ENCODE data around the gene GSTK1. TPM values are rescaled to one million over a fixed set of nuclear protein-coding genes. Genes with fewer than 3 reads are reported as not detected.

Gene GSTK1
- total RNA-seq, 1 donor from 2014 or later = 60.6 TPM

DNA sequence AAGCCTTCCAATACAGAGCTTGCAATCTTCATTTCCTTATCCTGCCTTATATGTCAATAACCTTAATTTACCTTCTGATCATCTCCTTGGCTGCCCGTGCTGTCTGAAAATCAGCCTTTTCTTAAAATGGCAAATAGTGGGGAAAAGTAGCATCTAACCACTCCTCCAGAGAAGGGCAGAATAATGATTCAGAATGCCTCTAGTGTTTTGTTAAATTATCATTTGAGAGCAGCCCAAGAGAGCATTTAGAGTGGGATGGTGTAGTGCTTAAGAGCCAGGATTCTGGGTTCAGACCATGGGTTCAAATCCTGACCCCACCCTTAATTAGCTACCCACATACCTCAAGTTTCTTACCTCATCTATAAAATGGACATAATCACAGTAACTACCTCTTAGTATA is 16.9 kb downstream of the GSTK1 start:
- Histone ChIP-seq H3K4me3 (ENCODE audit: low read depth, low read length) (no peak overlapping the region), H3K36me3 (ENCODE audit: control insufficient read depth, insufficient read depth, low read length) (no peaks in the 10 kb centered on the region), H3K27me3 (ENCODE audit: control insufficient read depth, insufficient read depth, low read length) (no peaks in the 10 kb centered on the region)
- no peak for FAIRE-seq
- no peak for DNase-seq (ENCODE audit: low read depth)
- TF ChIP-seq, protein P1, sequence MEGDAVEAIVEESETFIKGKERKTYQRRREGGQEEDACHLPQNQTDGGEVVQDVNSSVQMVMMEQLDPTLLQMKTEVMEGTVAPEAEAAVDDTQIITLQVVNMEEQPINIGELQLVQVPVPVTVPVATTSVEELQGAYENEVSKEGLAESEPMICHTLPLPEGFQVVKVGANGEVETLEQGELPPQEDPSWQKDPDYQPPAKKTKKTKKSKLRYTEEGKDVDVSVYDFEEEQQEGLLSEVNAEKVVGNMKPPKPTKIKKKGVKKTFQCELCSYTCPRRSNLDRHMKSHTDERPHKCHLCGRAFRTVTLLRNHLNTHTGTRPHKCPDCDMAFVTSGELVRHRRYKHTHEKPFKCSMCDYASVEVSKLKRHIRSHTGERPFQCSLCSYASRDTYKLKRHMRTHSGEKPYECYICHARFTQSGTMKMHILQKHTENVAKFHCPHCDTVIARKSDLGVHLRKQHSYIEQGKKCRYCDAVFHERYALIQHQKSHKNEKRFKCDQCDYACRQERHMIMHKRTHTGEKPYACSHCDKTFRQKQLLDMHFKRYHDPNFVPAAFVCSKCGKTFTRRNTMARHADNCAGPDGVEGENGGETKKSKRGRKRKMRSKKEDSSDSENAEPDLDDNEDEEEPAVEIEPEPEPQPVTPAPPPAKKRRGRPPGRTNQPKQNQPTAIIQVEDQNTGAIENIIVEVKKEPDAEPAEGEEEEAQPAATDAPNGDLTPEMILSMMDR (IDR thresholded peaks at IDR 0.05; ENCODE audit: insufficient read depth, low read length, severe bottlenecking) = no peak

DNA sequence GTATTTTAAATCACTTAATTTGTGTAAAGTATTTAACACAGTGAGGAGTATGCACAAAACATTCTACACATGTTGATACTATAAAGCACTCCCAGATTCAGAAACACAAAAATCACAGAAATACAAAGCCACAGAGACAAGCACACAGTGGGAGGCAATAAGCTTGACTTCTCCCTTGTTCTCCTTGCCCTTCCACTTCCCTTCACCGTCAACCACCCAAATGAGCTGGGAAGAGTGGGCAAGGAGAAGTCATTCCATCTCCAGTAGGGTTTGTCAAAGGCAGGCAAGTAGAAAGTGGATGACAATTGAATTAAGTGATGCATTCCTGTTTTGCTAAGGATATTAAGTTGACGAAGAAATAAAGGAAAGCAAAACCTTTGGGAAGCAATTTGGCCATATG is 17.3 kb downstream of the GSTK1 start:
- no peak for DNase-seq (ENCODE audit: low read depth)
- TF ChIP-seq, protein P1 (IDR thresholded peaks at IDR 0.05; ENCODE audit: insufficient read depth, low read length, severe bottlenecking) = no peak
- Histone ChIP-seq H3K27me3 (ENCODE audit: control insufficient read depth, insufficient read depth, low read length) (no peaks in the 10 kb centered on the region), H3K36me3 (ENCODE audit: control insufficient read depth, insufficient read depth, low read length) (no peaks in the 10 kb centered on the region), H3K4me3 (ENCODE audit: low read depth, low read length) (no peak overlapping the region)
- no peak for FAIRE-seq

DNA sequence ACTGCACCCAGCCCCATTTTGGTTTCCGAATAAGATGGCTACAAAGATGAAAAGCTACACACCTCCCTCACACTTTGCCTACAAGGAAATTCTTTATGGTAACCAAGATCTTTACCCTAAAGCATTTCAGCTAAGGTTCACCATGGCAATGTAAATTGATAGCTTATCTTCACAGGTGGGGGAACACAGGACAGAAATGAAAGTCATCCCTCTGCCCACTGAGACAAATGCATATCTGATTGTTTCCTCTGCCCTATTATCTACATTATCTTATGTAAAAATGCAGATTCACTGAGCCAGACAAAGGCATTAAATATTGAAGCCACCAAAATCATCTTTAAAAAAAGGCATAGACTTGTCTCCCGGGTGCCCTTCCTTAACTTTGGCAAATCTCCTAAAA is 18.3 kb downstream of the GSTK1 start:
- no peak for DNase-seq (ENCODE audit: low read depth)
- Histone ChIP-seq H3K4me3 (ENCODE audit: low read depth, low read length) (no peak overlapping the region), H3K27me3 (ENCODE audit: control insufficient read depth, insufficient read depth, low read length) (no peaks in the 10 kb centered on the region), H3K36me3 (ENCODE audit: control insufficient read depth, insufficient read depth, low read length) (no peaks in the 10 kb centered on the region)
- TF ChIP-seq, protein P1 (IDR thresholded peaks at IDR 0.05; ENCODE audit: insufficient read depth, low read length, severe bottlenecking) = no peak
- no peak for FAIRE-seq

DNA sequence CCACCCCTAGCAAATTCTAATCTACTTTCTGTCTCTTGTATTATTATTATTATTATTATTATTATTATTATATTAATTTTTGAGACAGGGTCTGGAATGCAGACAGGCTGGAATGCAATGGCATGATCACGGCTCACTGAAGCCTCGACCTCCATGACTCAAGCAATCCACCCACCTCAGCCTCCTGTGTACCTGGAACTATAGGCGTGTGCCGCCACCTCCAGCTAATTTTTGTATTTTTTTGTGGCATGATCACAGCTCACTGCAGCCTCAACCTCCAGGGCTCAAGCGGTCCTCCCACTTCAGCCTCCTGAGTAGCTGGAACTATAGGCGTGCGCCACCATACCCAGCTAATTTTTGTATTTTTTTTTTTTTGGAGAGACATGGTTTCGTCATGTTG is 18.9 kb downstream of the GSTK1 start:
- FAIRE-seq = no peak
- no peaks in the 10 kb centered on the region for H3K36me3 ChIP-seq (ENCODE audit: control insufficient read depth, insufficient read depth, low read length)
- DNase-seq (ENCODE audit: low read depth) = no peak
- H3K4me3 ChIP-seq (ENCODE audit: low read depth, low read length) = no peak overlapping the region
- no peaks in the 10 kb centered on the region for H3K27me3 ChIP-seq (ENCODE audit: control insufficient read depth, insufficient read depth, low read length)
- TF ChIP-seq, protein P1 (IDR thresholded peaks at IDR 0.05; ENCODE audit: insufficient read depth, low read length, severe bottlenecking) = no peak

DNA sequence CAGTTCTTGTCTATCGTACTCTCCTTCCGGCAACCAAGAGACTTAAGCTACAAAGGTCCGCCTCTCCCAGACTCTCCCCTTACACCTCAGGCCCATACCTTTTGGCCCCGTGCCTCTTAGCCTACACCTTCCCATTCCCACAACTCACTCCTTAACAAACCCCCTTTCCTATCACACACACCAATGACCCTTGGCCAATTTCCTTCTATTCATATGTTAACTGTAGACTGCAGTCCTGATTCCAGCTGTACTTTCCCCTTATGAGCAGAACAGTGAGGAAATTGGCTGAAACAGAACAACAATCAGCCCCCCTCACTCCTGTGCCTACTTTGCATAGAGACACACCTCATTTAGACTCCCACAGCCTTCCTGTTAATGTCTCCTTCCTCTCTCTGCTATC is 20.1 kb downstream of the GSTK1 start:
- no peak overlapping the region for H3K4me3 ChIP-seq (ENCODE audit: low read depth, low read length)
- H3K27me3 ChIP-seq (ENCODE audit: control insufficient read depth, insufficient read depth, low read length) = no peaks in the 10 kb centered on the region
- TF ChIP-seq, protein P1 (IDR thresholded peaks at IDR 0.05; ENCODE audit: insufficient read depth, low read length, severe bottlenecking) = no peak
- no peak for FAIRE-seq
- DNase-seq (ENCODE audit: low read depth) = no peak
- no peaks in the 10 kb centered on the region for H3K36me3 ChIP-seq (ENCODE audit: control insufficient read depth, insufficient read depth, low read length)

Measured in bronchial epithelial cell (primary cell).